ENCODE measurements around the gene SYPL1.

DNA sequence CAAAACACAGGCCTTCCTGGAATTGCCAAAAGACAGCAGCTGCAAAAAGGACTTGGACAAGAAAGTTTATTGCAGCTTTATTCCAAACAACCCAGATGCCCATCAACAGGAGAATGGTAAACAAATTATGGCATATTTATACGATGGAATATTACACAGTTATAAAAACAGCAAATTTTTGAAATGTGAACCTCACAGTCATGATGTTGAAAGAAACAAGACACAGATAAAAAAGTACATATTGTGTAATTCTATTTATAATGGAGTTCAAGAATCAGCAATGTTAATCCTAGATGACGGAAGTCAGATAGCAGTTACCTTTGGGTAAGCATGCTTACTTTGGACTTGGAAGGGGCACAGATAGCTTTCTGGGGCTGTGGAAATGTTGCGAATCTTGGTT lies 44.4 kb downstream of the SYPL1 start:
- TF ChIP-seq POLR2AphosphoS5 (IDR thresholded peaks at IDR 0.05; ENCODE audit: low read depth, low read length) (no peak), TAF1 (IDR thresholded peaks at IDR 0.05; ENCODE audit: borderline replicate concordance, insufficient read depth, low read length) (no peak)
- TF ChIP-seq, protein P1, sequence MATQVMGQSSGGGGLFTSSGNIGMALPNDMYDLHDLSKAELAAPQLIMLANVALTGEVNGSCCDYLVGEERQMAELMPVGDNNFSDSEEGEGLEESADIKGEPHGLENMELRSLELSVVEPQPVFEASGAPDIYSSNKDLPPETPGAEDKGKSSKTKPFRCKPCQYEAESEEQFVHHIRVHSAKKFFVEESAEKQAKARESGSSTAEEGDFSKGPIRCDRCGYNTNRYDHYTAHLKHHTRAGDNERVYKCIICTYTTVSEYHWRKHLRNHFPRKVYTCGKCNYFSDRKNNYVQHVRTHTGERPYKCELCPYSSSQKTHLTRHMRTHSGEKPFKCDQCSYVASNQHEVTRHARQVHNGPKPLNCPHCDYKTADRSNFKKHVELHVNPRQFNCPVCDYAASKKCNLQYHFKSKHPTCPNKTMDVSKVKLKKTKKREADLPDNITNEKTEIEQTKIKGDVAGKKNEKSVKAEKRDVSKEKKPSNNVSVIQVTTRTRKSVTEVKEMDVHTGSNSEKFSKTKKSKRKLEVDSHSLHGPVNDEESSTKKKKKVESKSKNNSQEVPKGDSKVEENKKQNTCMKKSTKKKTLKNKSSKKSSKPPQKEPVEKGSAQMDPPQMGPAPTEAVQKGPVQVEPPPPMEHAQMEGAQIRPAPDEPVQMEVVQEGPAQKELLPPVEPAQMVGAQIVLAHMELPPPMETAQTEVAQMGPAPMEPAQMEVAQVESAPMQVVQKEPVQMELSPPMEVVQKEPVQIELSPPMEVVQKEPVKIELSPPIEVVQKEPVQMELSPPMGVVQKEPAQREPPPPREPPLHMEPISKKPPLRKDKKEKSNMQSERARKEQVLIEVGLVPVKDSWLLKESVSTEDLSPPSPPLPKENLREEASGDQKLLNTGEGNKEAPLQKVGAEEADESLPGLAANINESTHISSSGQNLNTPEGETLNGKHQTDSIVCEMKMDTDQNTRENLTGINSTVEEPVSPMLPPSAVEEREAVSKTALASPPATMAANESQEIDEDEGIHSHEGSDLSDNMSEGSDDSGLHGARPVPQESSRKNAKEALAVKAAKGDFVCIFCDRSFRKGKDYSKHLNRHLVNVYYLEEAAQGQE (IDR thresholded peaks at IDR 0.05; ENCODE audit: insufficient read depth in 1 of 2, low read depth in 2 of 2, low read length in 2 of 2), result no peak

Data from PFSK-1 (cell line).